CMK (cell line): ENCODE data around the gene CLCN3.
"Not testable (repeated sequence)": the region's sequence is repeated elsewhere in the genome, so short reads cannot be mapped to it uniquely, and the experiment has no call there.

Experiments
- DNase-seq: peaks from one replicate; pipeline ENCODE4 v3.0.0-alpha.2; 2010; ENCODE audit warnings: low read depth

Gene CLCN3

GRCh38 chr4:169707958-169708643, 87.7 kb downstream of the CLCN3 start:
- no peak for DNase-seq

- no peak for DNase-seq
These were observed 95.4 kb downstream of the CLCN3 start for GRCh38 chr4:169715826-169716225.

GRCh38 chr4:169716677-169717076, 96.3 kb downstream of the CLCN3 start:
- no peak for DNase-seq

- DNase-seq = no peak
These were observed 100.2 kb downstream of the CLCN3 start for GRCh38 chr4:169720529-169720928.

GRCh38 chr4:169723207-169723965, 103.0 kb downstream of the CLCN3 start:
- DNase-seq = no peak

- DNase-seq = no peak
These were observed 103.9 kb downstream of the CLCN3 start for GRCh38 chr4:169724260-169724659.

GRCh38 chr4:169727616-169728015, 107.2 kb downstream of the CLCN3 start:
- DNase-seq = no peak

GRCh38 chr4:169730564-169730963, 110.2 kb downstream of the CLCN3 start:
- no peak for DNase-seq

- DNase-seq = not testable (repeated sequence)
These were observed 118.2 kb downstream of the CLCN3 start for GRCh38 chr4:169738604-169739003.

- no peak for DNase-seq
These were observed 121.2 kb downstream of the CLCN3 start for GRCh38 chr4:169741569-169741968.

GRCh38 chr4:169744601-169745000, 124.2 kb downstream of the CLCN3 start:
- no peak for DNase-seq

- no peak for DNase-seq
These were observed 124.9 kb downstream of the CLCN3 start for GRCh38 chr4:169745291-169745690.

- DNase-seq = no peak
These were observed 136.7 kb downstream of the CLCN3 start for GRCh38 chr4:169756971-169757574.

- DNase-seq = peak; percentile 71
These were observed 137.3 kb downstream of the CLCN3 start, which contains the start of gene HPF1 for GRCh38 chr4:169757575-169758184. HPF1 (minus strand) TSS chr4:169757944; CDS start chr4:169757877, 67 bp downstream.

- no peak for DNase-seq
These were observed 138.1 kb downstream of the CLCN3 start for GRCh38 chr4:169758401-169758962.

- no peak for DNase-seq
These were observed 141.5 kb downstream of the CLCN3 start for GRCh38 chr4:169761846-169762245.

GRCh38 chr4:169765835-169766234, 145.5 kb downstream of the CLCN3 start:
- no peak for DNase-seq

GRCh38 chr4:169766741-169767140, 146.4 kb downstream of the CLCN3 start:
- DNase-seq = no peak

GRCh38 chr4:169768385-169768784, 148.0 kb downstream of the CLCN3 start:
- no peak for DNase-seq

GRCh38 chr4:169770416-169770815, 150.0 kb downstream of the CLCN3 start:
- no peak for DNase-seq

- not testable (repeated sequence) for DNase-seq
These were observed 151.2 kb downstream of the CLCN3 start for GRCh38 chr4:169771556-169772080.
